Caco-2 (cell line): ENCODE measurements around the gene AFG3L2. TPM values are rescaled to one million over a fixed set of nuclear protein-coding genes. Genes with fewer than 3 reads are reported as not detected.
"Not testable (repeated sequence)": the region's sequence is repeated elsewhere in the genome, so short reads cannot be mapped to it uniquely, and the experiment has no call there.

Experiments used
- BruUV-seq: library from RNA; stranded (reverse); fragments of 400-500 nt; replicated peaks from 2 replicates; lab custom pipeline; 2021; lab: Mats Ljungman, UMichigan
- CTCF ChIA-PET: fragments of 300-600 bp; sonication (Branson Sonifier 250); formaldehyde crosslinking; loops from one replicate; lab custom pipeline; 2022; ENCODE audit warnings: antibody characterized with exemption; lab: Charles Lee
- POLR2A ChIA-PET: fragments of 300-600 bp; sonication (Branson Sonifier 250); formaldehyde crosslinking; loops from one replicate; lab custom pipeline; 2022; ENCODE audit warnings: antibody characterized with exemption; lab: Charles Lee
- DNase-seq, 2 experiments: peaks; one replicate each; pipeline versions ENCODE4 v3.0.0 to v3.0.0-alpha.2; 2020 to 2022
- H3K27me3 ChIP-seq: replicated peaks from 2 replicates; pipeline ENCODE4 v1.6.0; 2011; ENCODE audit warnings: low read length; ENCODE audit not compliant: control insufficient read depth, insufficient read depth
- H3K36me3 ChIP-seq: 2 replicates; pipeline ENCODE4 v1.5.1; 2011; ENCODE audit warnings: low read length; ENCODE audit not compliant: control insufficient read depth, insufficient read depth
- H3K4me1 ChIP-seq: fragments of 250-450 bp; sonication (Bioruptor Pico); 2 replicates; pipeline ENCODE4 v1.5.1; 2020; ENCODE audit warnings: mild to moderate bottlenecking
- H3K4me3 ChIP-seq: 2 replicates; pipeline ENCODE4 v1.5.1; 2011; ENCODE audit warnings: low read depth, mild to moderate bottlenecking, control low read depth, low read length
- H3K9me3 ChIP-seq: fragments of 250-450 bp; sonication (Bioruptor Pico); 2 replicates; pipeline ENCODE4 v1.5.1; 2020; ENCODE audit warnings: mild to moderate bottlenecking, moderate library complexity
- H3K27ac Mint-ChIP-seq: one replicate; pipeline ENCODE4 v1.8.0; 2022; ENCODE audit warnings: mixed read lengths; ENCODE audit not compliant: unreplicated experiment
- H3K27me3 Mint-ChIP-seq: one replicate; pipeline ENCODE4 v1.8.0; 2022; ENCODE audit warnings: mixed read lengths; ENCODE audit not compliant: insufficient read depth, unreplicated experiment
- H3K36me3 Mint-ChIP-seq: one replicate; pipeline ENCODE4 v1.8.0; 2022; ENCODE audit warnings: mild to moderate bottlenecking, mixed read lengths; ENCODE audit not compliant: insufficient read depth, unreplicated experiment
- H3K4me1 Mint-ChIP-seq: one replicate; pipeline ENCODE4 v1.8.0; 2022; ENCODE audit warnings: low read depth, mixed read lengths; ENCODE audit not compliant: unreplicated experiment
- H3K4me3 Mint-ChIP-seq: one replicate; pipeline ENCODE4 v1.8.0; 2022; ENCODE audit warnings: mild to moderate bottlenecking, moderate library complexity, mixed read lengths; ENCODE audit not compliant: unreplicated experiment
- H3K9me3 Mint-ChIP-seq: one replicate; pipeline ENCODE4 v1.8.0; 2022; ENCODE audit warnings: mixed read lengths; ENCODE audit not compliant: unreplicated experiment
- CTCF ChIP-seq, 2 experiments: fragments of 200-600 bp in 1 of 2; IDR thresholded peaks; 1 replicate in 1 of 2; 2 replicates in 1 of 2; pipeline versions ENCODE4 v1.5.1 to v1.8.0; 2011 to 2022; ENCODE audit warnings: antibody characterized with exemption in 1 of 2, control low read depth in 1 of 2, inconsistent platforms in 1 of 2, low read depth in 1 of 2, low read length in 1 of 2, mild to moderate bottlenecking in 1 of 2, moderate library complexity in 1 of 2; ENCODE audit not compliant: insufficient read depth in 1 of 2, severe bottlenecking in 1 of 2, unreplicated experiment in 1 of 2
- intact Hi-C: fragments of 100-400 bp; cut with micrococcal nuclease; formaldehyde crosslinking; loops from one replicate; pipeline ENCODE4 v1.10.0; 2022; ENCODE audit not compliant: unreplicated experiment
- total RNA-seq: library from RNA; stranded (reverse); gene quantifications from 2 replicates; pipeline ENCODE4 v1.2.3, GENCODE V29; 2022

AFG3L2 gene
- total RNA-seq, 1 experiment from 2014 or later: 72.0 TPM

DNA sequence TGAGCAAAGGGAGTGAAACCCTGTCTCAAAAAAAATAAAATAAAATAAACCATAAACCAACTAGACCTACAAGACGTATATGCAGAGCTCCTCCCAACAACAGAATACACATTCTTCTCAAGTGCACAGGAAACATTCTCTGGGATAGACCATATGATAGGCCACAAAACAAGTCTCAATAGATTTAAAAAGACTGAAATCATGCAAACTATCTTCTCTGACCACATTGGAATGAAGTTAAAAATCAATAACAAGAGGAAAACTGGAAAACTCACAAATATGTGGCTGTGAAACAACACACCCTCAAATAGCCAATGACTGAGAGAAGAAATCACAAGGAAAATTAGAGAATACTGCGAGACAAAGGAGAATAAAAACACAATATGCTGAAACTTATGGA lies 7.2 kb upstream of the AFG3L2 start:
- DNase-seq: no peak
- H3K4me1 Mint-ChIP-seq: no peaks in the 10 kb centered on the region
- POLR2A ChIA-PET: no interaction called here
- H3K9me3 Mint-ChIP-seq: no peaks in the 10 kb centered on the region
- no peak overlapping the region for H3K4me3 Mint-ChIP-seq
- Histone ChIP-seq H3K27me3 (no peaks in the 10 kb centered on the region), H3K9me3 (no peaks in the 10 kb centered on the region), H3K4me1 (no peaks in the 10 kb centered on the region), H3K4me3 (no peak overlapping the region), H3K36me3 (no peaks in the 10 kb centered on the region)
- no peaks in the 10 kb centered on the region for H3K27me3 Mint-ChIP-seq
- no TSS peak for BruUV-seq
- H3K27ac Mint-ChIP-seq: no peak overlapping the region
- intact Hi-C loops: no loop called here
- H3K36me3 Mint-ChIP-seq: peaks cover 2% of the 10 kb centered on the region
- TF ChIP-seq CTCF (IDR thresholded peaks at IDR 0.05; ENCODE audit: insufficient read depth in 1 of 2, low read depth in 1 of 2, low read length in 1 of 2, severe bottlenecking in 1 of 2, unreplicated experiment in 1 of 2): no peak
- CTCF ChIA-PET: no interaction called here

GRCh38 chr18:12383759-12384158 lies 6.7 kb upstream of the AFG3L2 start:
- CTCF ChIA-PET, H3K4me3 ChIP-seq, H3K27me3 ChIP-seq, H3K36me3 Mint-ChIP-seq, H3K4me1 ChIP-seq, H3K9me3 Mint-ChIP-seq, H3K27ac Mint-ChIP-seq, intact Hi-C loops, DNase-seq, BruUV-seq, POLR2A ChIA-PET, H3K4me1 Mint-ChIP-seq, H3K9me3 ChIP-seq, H3K27me3 Mint-ChIP-seq, H3K4me3 Mint-ChIP-seq, H3K36me3 ChIP-seq: not testable (repeated sequence)

GRCh38 chr18:12382221-12382814 lies 5.3 kb upstream of the AFG3L2 start:
- DNase-seq, intact Hi-C loops, BruUV-seq, H3K36me3 ChIP-seq, H3K4me1 Mint-ChIP-seq, H3K9me3 ChIP-seq, H3K27ac Mint-ChIP-seq, CTCF ChIA-PET, H3K27me3 ChIP-seq, H3K9me3 Mint-ChIP-seq, H3K27me3 Mint-ChIP-seq, H3K4me3 Mint-ChIP-seq, H3K4me3 ChIP-seq, H3K4me1 ChIP-seq, POLR2A ChIA-PET: not testable (repeated sequence)
- H3K36me3 Mint-ChIP-seq: peaks cover 14% of the 10 kb centered on the region

- H3K4me1 Mint-ChIP-seq, H3K4me1 ChIP-seq, H3K36me3 ChIP-seq, intact Hi-C loops, BruUV-seq, H3K27me3 Mint-ChIP-seq, H3K27me3 ChIP-seq, H3K9me3 ChIP-seq, H3K9me3 Mint-ChIP-seq: not testable (repeated sequence)
- Mint-ChIP-seq H3K27ac (peak overlapping the region; percentile 92), H3K36me3 (peaks cover 16% of the 10 kb centered on the region), H3K4me3 (peak overlapping the region; percentile 80)
- H3K4me3 ChIP-seq: peak overlapping the region; percentile 52
- POLR2A ChIA-PET: interaction anchor here (1.0 to 1.5 kb wide), 4 partner anchors 18 to 324 kb away, joined by 3 to 24 read pairs (median 6); partner anchors contain the start of genes CEP76, PRELID3A and PSMG2
- DNase-seq: peak in 1 of 2 experiments; percentile 18
- CTCF ChIA-PET: interaction anchor here (1.2 kb wide), 1 partner anchor 50 kb away, joined by 3 read pairs; no protein-coding TSS in a partner anchor
These were observed 1.2 kb upstream of the AFG3L2 start for GRCh38 chr18:12378198-12378558.
